ENCODE measurements around the gene KY. TPM values are rescaled to one million over a fixed set of nuclear protein-coding genes. Genes with fewer than 3 reads are reported as not detected.

KY gene, protein sequence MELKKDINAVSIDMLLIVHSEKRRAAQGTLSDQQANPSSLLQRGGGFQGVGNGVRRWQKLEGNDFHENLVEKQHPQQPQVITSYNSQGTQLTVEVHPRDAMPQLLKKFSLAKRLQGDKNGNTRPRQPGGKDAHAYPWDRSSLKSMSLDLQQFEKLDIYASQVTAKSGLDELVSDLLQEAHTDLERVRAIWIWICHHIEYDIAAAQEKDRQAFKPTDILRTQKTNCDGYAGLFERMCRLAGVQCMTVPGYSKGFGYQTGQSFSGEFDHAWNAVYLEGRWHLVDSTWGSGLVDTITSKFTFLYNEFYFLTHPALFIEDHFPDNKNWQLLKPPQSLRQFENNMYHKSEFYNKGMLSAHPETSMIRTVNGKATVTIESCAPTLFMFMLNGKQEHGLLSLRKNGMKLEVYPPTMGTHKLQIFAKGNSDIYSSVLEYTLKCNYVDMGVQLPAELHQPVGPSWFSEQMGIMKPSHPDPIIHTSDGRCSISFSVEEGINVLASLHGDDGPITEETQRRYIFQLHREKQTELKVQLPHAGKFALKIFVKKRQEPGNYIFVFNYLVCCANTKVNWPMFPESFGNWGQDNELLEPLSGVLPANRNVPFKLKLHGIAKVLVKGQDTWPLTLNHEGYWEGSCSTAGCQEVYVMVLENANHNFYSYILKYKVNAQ
- total RNA-seq (1 to 10 TPM; 1.2 to 1.8 TPM), polyA plus RNA-seq (under 1 TPM; 0.13 TPM)
- long read RNA-seq, donor 1: 0 reads
- long read RNA-seq, donor 2, partial matches to known transcripts: 1 of 2 reads
- long read RNA-seq, donor 2, other reads (novel, unspliced or antisense): 1 of 2 reads

DNA sequence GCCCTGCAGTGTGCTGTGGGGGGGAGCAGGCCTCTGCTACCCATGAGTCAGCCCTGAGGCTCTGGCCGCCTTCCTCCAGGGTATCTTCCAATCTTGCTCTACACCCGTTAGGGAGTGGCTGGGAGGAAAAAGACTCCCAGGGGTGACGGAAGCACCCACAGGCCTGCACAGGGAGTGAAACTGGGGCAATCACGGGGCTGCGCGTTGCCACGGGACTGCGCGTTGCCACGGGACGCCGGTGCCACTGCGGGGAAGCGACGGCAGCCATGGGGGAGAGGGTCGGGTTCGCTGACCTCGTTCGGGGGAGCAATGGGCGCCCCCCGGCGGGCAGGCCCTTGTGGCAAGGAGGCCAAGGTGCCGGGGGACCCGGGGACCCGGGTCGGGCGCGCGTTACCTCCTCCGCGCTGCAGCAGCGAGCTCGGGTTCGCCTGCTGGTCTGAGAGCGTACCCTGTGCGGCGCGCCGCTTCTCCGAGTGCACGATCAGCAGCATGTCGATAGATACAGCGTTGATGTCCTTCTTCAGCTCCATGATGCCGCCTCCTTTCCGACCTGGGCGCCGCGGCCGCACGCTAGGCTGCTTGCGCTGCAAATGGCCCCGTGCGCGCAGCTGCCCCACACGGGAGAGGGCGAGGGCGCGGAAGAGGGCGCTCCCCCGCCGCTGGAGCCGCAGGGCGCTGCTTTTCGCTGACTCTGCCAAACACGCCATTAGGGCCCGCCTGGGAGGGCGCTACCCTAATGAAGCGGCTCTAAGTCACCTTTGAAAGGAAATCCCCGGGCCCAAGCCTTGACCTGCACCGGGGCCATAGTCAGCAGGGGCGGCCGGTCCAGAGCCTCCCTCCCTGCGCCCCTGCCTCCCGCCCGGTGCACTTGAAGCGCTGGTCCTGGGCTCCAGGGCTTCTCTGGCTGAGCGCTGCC lies at the start of gene KY:
Gene KY (minus strand): TSS at position 592 of the 916 bp plus-strand sequence. CDS start 62 bp downstream, at position 530.
- Histone ChIP-seq H3K27me3 (ENCODE audit: control insufficient read depth in 1 of 2, insufficient read depth in 2 of 2, low read length in 1 of 2) (no peaks in the 10 kb centered on the region), H3K27ac (ENCODE audit: low read depth in 1 of 2, low read length in 2 of 2) (peak within 1 kb of the TSS; percentile 45 to 61), H3K4me1 (ENCODE audit: control insufficient read depth in 1 of 2, insufficient read depth in 2 of 2, low read length in 2 of 2) (peaks cover 0 to 4% of the 10 kb centered on the region in 2 donors), H3K4me3 (ENCODE audit: low read length in 2 of 2) (peak within 1 kb of the TSS; percentile 8 to 24), H3K36me3 (ENCODE audit: control insufficient read depth in 1 of 2, insufficient read depth in 2 of 2, low read length in 1 of 2) (no peaks in the 10 kb centered on the region), H3K9me3 (ENCODE audit: control insufficient read depth, low read length) (no peaks in the 10 kb centered on the region)
- DNase-seq: peak; percentile 68 to 88
- intact Hi-C loops (cut with DNase I): loop anchor here in 1 of 2 donors (5.0 kb wide), 1 partner anchor 147 kb away; the partner anchor contains the start of gene EPHB1
- WGBS, 2 donors: 13 to 18% methylated on average over 71 to 77 of the region's 77 CpGs
- peak; percentile 84 for ATAC-seq (ENCODE audit: low FRiP score)

DNA sequence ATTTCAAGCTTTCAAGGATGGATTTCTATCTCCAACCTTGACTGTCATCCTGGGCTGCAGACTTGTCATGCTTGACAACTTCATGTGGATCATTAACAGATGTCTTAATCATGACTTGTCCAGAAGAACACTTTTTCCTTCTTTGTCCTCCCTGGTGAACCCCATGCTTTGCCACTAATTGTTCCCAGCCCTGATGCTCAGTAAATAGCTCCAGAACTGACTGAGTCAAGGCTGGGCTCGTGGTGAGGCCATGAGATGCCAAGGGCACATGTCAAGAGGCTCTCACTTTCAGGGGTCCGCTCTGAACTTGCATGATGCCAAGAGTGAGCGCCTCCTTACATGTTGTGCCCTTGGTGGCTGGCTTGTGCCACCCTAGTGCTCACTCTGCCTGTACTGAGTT lies 48.9 kb upstream of the KY start:
- ATAC-seq (ENCODE audit: low FRiP score) (no peak), DNase-seq (no peak)
- no peaks in the 10 kb centered on the region for H3K27me3 ChIP-seq (ENCODE audit: control insufficient read depth in 1 of 2, insufficient read depth in 2 of 2, low read length in 1 of 2)
- no peaks in the 10 kb centered on the region for H3K9me3 ChIP-seq (ENCODE audit: control insufficient read depth, low read length)
- 87% methylated on average over 3 of the region's 3 CpGs for WGBS, 2 donors
- H3K4me3 ChIP-seq (ENCODE audit: low read length in 2 of 2): no peak overlapping the region
- no peaks in the 10 kb centered on the region for H3K4me1 ChIP-seq (ENCODE audit: control insufficient read depth in 1 of 2, insufficient read depth in 2 of 2, low read length in 2 of 2)
- intact Hi-C loops (cut with DNase I): no loop called here
- H3K27ac ChIP-seq (ENCODE audit: low read depth in 1 of 2, low read length in 2 of 2): no peak overlapping the region
- no peaks in the 10 kb centered on the region for H3K36me3 ChIP-seq (ENCODE audit: control insufficient read depth in 1 of 2, insufficient read depth in 2 of 2, low read length in 1 of 2)

GRCh38 chr3:134699141-134699711 lies 48.4 kb upstream of the KY start:
- Histone ChIP-seq H3K9me3 (ENCODE audit: control insufficient read depth, low read length) (no peaks in the 10 kb centered on the region), H3K27me3 (ENCODE audit: control insufficient read depth in 1 of 2, insufficient read depth in 2 of 2, low read length in 1 of 2) (no peaks in the 10 kb centered on the region), H3K27ac (ENCODE audit: low read depth in 1 of 2, low read length in 2 of 2) (no peak overlapping the region), H3K4me3 (ENCODE audit: low read length in 2 of 2) (no peak overlapping the region), H3K4me1 (ENCODE audit: control insufficient read depth in 1 of 2, insufficient read depth in 2 of 2, low read length in 2 of 2) (no peaks in the 10 kb centered on the region), H3K36me3 (ENCODE audit: control insufficient read depth in 1 of 2, insufficient read depth in 2 of 2, low read length in 1 of 2) (no peaks in the 10 kb centered on the region)
- DNase-seq (no peak), ATAC-seq (ENCODE audit: low FRiP score) (no peak)
- intact Hi-C loops (cut with DNase I): no loop called here
- WGBS, 2 donors: 86% methylated on average over 8 of the region's 8 CpGs

GRCh38 chr3:134697830-134698689 lies 47.2 kb upstream of the KY start:
- intact Hi-C loops (cut with DNase I): no loop called here
- no peaks in the 10 kb centered on the region for H3K36me3 ChIP-seq (ENCODE audit: control insufficient read depth in 1 of 2, insufficient read depth in 2 of 2, low read length in 1 of 2)
- ATAC-seq (ENCODE audit: low FRiP score) (no peak), DNase-seq (no peak)
- no peak overlapping the region for H3K4me3 ChIP-seq (ENCODE audit: low read length in 2 of 2)
- no peaks in the 10 kb centered on the region for H3K9me3 ChIP-seq (ENCODE audit: control insufficient read depth, low read length)
- H3K27ac ChIP-seq (ENCODE audit: low read depth in 1 of 2, low read length in 2 of 2): no peak overlapping the region
- no peaks in the 10 kb centered on the region for H3K27me3 ChIP-seq (ENCODE audit: control insufficient read depth in 1 of 2, insufficient read depth in 2 of 2, low read length in 1 of 2)
- H3K4me1 ChIP-seq (ENCODE audit: control insufficient read depth in 1 of 2, insufficient read depth in 2 of 2, low read length in 2 of 2): no peaks in the 10 kb centered on the region
- 78 to 85% methylated on average over 11 of the region's 11 CpGs for WGBS, 2 donors

- ATAC-seq (ENCODE audit: low FRiP score) (no peak), DNase-seq (no peak)
- Histone ChIP-seq H3K36me3 (ENCODE audit: control insufficient read depth in 1 of 2, insufficient read depth in 2 of 2, low read length in 1 of 2) (no peaks in the 10 kb centered on the region), H3K9me3 (ENCODE audit: control insufficient read depth, low read length) (no peaks in the 10 kb centered on the region), H3K27ac (ENCODE audit: low read depth in 1 of 2, low read length in 2 of 2) (no peak overlapping the region), H3K4me1 (ENCODE audit: control insufficient read depth in 1 of 2, insufficient read depth in 2 of 2, low read length in 2 of 2) (no peaks in the 10 kb centered on the region), H3K4me3 (ENCODE audit: low read length in 2 of 2) (no peak overlapping the region), H3K27me3 (ENCODE audit: control insufficient read depth in 1 of 2, insufficient read depth in 2 of 2, low read length in 1 of 2) (no peaks in the 10 kb centered on the region)
- WGBS, 2 donors: 88 to 90% methylated on average over 4 of the region's 4 CpGs
- intact Hi-C loops (cut with DNase I): no loop called here
Measured at GRCh38 chr3:134696155-134696554, 45.3 kb upstream of the KY start.

- intact Hi-C loops (cut with DNase I): no loop called here
- no peaks in the 10 kb centered on the region for H3K36me3 ChIP-seq (ENCODE audit: control insufficient read depth in 1 of 2, insufficient read depth in 2 of 2, low read length in 1 of 2)
- no peak overlapping the region for H3K27ac ChIP-seq (ENCODE audit: low read depth in 1 of 2, low read length in 2 of 2)
- H3K9me3 ChIP-seq (ENCODE audit: control insufficient read depth, low read length): no peaks in the 10 kb centered on the region
- no peak for ATAC-seq (ENCODE audit: low FRiP score)
- H3K4me1 ChIP-seq (ENCODE audit: control insufficient read depth in 1 of 2, insufficient read depth in 2 of 2, low read length in 2 of 2): no peaks in the 10 kb centered on the region
- H3K27me3 ChIP-seq (ENCODE audit: control insufficient read depth in 1 of 2, insufficient read depth in 2 of 2, low read length in 1 of 2): no peaks in the 10 kb centered on the region
- WGBS, 2 donors: 64 to 80% methylated on average over 7 of the region's 7 CpGs
- no peak for DNase-seq
- no peak overlapping the region for H3K4me3 ChIP-seq (ENCODE audit: low read length in 2 of 2)
Measured at GRCh38 chr3:134694946-134695543, 44.2 kb upstream of the KY start.

- intact Hi-C loops (cut with DNase I): no loop called here
- Histone ChIP-seq H3K27ac (ENCODE audit: low read depth in 1 of 2, low read length in 2 of 2) (no peak overlapping the region), H3K9me3 (ENCODE audit: control insufficient read depth, low read length) (no peaks in the 10 kb centered on the region), H3K4me1 (ENCODE audit: control insufficient read depth in 1 of 2, insufficient read depth in 2 of 2, low read length in 2 of 2) (no peaks in the 10 kb centered on the region), H3K4me3 (ENCODE audit: low read length in 2 of 2) (no peak overlapping the region), H3K36me3 (ENCODE audit: control insufficient read depth in 1 of 2, insufficient read depth in 2 of 2, low read length in 1 of 2) (no peaks in the 10 kb centered on the region), H3K27me3 (ENCODE audit: control insufficient read depth in 1 of 2, insufficient read depth in 2 of 2, low read length in 1 of 2) (no peaks in the 10 kb centered on the region)
- ATAC-seq (ENCODE audit: low FRiP score): no peak
- no peak for DNase-seq
Measured at GRCh38 chr3:134694466-134694865, 43.6 kb upstream of the KY start.

All from aorta (tissue), 5 donors.